Thyroid gland (tissue), 4 donors: ENCODE results near the gene MPPED1.

Source experiments
- POLR2A ChIP-seq, 2 donors: fragments of 450-650 bp; IDR thresholded peaks; one replicate each; pipeline ENCODE4 v1.6.1; 2017; ENCODE audit warnings: antibody characterized with exemption in 2 of 2, mild to moderate bottlenecking in 2 of 2, moderate library complexity in 1 of 2
- TF ChIP-seq, protein P1 (sequence below), 6 experiments: fragments of 200-600 bp in 3 of 6; fragments of 450-650 bp in 3 of 6; sonication (generic) in 3 of 6; IDR thresholded peaks; one replicate each; pipeline ENCODE4 v1.5.1; 2016 to 2019; ENCODE audit warnings: antibody characterized with exemption in 6 of 6, mild to moderate bottlenecking in 2 of 6, inconsistent platforms in 1 of 6, moderate library complexity in 1 of 6

DNA sequence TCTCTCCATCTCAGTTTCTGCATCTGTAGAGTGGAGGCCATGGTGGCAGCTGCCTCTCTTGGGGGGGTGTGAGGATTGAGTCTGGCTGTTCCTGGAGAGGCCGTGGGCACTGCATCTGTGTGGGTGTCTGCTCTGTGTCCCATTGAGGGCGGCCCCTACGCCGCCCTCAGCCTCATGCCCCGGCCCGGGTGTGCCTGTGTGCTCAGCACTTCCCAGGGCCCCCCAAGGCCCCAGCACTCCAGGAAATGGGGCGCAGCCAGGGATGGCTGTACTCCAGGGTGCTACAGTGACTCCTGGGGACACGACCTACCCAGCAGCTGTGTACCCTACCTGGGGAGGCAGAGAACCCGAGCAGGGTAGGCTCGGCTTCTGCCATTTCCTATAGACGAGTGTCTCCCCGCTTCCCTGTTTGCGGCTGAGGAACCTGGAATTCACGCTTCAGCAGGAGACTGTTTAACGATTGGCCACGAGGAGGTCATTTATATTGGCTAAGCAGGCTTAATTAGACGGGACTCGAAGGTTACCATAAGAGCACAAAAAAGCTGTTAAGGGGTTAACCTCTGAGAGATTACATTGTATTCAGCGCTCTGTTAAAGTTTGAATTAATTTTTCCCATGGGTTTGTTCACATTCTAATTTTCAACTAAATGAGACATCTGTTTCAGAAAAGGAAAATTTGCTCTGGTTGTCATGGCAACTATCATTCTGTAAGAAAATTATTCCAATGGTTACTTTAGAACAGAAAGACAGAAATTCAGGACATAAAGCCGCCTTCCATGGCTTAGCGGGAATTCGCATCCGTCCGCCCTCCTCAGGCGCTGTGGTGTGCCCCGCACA lies 76.4 kb downstream of the MPPED1 start:
- TF ChIP-seq, protein P1, sequence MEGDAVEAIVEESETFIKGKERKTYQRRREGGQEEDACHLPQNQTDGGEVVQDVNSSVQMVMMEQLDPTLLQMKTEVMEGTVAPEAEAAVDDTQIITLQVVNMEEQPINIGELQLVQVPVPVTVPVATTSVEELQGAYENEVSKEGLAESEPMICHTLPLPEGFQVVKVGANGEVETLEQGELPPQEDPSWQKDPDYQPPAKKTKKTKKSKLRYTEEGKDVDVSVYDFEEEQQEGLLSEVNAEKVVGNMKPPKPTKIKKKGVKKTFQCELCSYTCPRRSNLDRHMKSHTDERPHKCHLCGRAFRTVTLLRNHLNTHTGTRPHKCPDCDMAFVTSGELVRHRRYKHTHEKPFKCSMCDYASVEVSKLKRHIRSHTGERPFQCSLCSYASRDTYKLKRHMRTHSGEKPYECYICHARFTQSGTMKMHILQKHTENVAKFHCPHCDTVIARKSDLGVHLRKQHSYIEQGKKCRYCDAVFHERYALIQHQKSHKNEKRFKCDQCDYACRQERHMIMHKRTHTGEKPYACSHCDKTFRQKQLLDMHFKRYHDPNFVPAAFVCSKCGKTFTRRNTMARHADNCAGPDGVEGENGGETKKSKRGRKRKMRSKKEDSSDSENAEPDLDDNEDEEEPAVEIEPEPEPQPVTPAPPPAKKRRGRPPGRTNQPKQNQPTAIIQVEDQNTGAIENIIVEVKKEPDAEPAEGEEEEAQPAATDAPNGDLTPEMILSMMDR (IDR thresholded peaks at IDR 0.05) = no peak
- no peak for TF ChIP-seq POLR2A (IDR thresholded peaks at IDR 0.05)
